22Rv1 (cell line): ENCODE measurements around the gene SLC8A3.

Source experiments
- ZFX ChIP-seq: fragments of 450-650 bp; IDR thresholded peaks from 2 replicates; pipeline ENCODE4 v1.6.1; 2017; ENCODE audit warnings: antibody characterized with exemption, borderline replicate concordance
- TF ChIP-seq, protein P1 (sequence below): fragments of 450-650 bp; IDR thresholded peaks from 2 replicates; pipeline ENCODE4 v1.5.1; 2017; ENCODE audit warnings: mild to moderate bottlenecking

DNA sequence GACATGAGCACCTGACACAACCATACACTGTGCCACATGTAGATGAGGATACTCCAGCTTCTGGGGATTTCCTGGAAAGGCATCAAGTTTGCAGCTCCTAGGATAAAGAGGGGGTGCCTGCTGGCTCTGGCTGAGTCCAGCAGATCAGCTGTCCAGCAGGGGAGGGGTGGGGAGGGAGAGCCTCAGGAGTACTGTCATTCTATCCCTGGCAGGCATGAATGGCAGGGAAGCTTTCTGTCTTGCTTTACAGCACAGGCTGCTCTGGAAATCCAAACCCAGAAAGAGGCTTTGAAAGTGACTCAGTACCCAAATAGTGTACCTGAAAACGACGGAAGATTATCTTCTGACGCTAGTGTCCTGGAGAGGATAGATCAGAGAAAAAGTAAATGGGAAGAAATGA is 32.2 kb downstream of the SLC8A3 start:
- TF ChIP-seq, protein P1, sequence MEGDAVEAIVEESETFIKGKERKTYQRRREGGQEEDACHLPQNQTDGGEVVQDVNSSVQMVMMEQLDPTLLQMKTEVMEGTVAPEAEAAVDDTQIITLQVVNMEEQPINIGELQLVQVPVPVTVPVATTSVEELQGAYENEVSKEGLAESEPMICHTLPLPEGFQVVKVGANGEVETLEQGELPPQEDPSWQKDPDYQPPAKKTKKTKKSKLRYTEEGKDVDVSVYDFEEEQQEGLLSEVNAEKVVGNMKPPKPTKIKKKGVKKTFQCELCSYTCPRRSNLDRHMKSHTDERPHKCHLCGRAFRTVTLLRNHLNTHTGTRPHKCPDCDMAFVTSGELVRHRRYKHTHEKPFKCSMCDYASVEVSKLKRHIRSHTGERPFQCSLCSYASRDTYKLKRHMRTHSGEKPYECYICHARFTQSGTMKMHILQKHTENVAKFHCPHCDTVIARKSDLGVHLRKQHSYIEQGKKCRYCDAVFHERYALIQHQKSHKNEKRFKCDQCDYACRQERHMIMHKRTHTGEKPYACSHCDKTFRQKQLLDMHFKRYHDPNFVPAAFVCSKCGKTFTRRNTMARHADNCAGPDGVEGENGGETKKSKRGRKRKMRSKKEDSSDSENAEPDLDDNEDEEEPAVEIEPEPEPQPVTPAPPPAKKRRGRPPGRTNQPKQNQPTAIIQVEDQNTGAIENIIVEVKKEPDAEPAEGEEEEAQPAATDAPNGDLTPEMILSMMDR: no peak
- no peak for TF ChIP-seq ZFX
